H1 (cell line): Measurements from ENCODE around the gene HOOK1. TPM values are rescaled to one million over a fixed set of nuclear protein-coding genes. Genes with fewer than 3 reads are reported as not detected.

Source experiments
- EP300 ChIP-seq, 2 experiments: IDR thresholded peaks; 1 replicate in 1 of 2; 2 replicates in 1 of 2; pipeline ENCODE4 v1.6.1; 2011 to 2012; ENCODE audit warnings: low read depth in 2 of 2, low read length in 2 of 2, mild to moderate bottlenecking in 2 of 2, borderline replicate concordance in 1 of 2, inconsistent platforms in 1 of 2, moderate library complexity in 1 of 2
- HDAC2 ChIP-seq, 2 experiments: fragments of 300-600 bp in 1 of 2; sonication (generic) in 1 of 2; IDR thresholded peaks; 2 replicates each; pipeline ENCODE4 v1.6.1; 2011 to 2012; ENCODE audit warnings: low read depth in 2 of 2, low read length in 2 of 2, mild to moderate bottlenecking in 2 of 2, moderate library complexity in 2 of 2, borderline replicate concordance in 1 of 2, inconsistent platforms in 1 of 2
- polyA plus RNA-seq, 7 experiments: library from polyadenylated mRNA; depleted of rRNA in 3 of 7; stranded (reverse) in 5 of 7; unstranded in 2 of 7; fragments of >200 nt in 5 of 7; fragments of 200-250 nt in 2 of 7; gene quantifications; 1 replicate in 5 of 7; 2 replicates in 1 of 7; 4 replicates in 1 of 7; pipeline versions ENCODE4 v1.2.1 to v1.2.3, GENCODE V29; 2011 to 2013; ENCODE audit warnings: missing spikeins in 2 of 7, mixed read lengths in 2 of 7
- total RNA-seq: library from RNA; stranded (reverse); fragmentation: NEBNext Ultra II Directional; extraction: Animal tissue kit (Norgen Biotek cat#: 25700); gene quantifications from 2 replicates; pipeline ENCODE4 v1.2.1, GENCODE V29; 2021
- TF ChIP-seq, protein P1 (sequence below): fragments of 300-600 bp; sonication (generic); IDR thresholded peaks from 2 replicates; pipeline ENCODE4 v1.7.1; 2012; ENCODE audit warnings: low read length, moderate library complexity, mild to moderate bottlenecking, inconsistent platforms; ENCODE audit not compliant: insufficient replicate concordance

Gene HOOK1
- total and polyA plus RNA-seq, 2 of the 8 experiments (the other 6 are each of a cell fraction or from before 2014, with no cell fraction given), result 5.6 to 34.5 TPM

DNA sequence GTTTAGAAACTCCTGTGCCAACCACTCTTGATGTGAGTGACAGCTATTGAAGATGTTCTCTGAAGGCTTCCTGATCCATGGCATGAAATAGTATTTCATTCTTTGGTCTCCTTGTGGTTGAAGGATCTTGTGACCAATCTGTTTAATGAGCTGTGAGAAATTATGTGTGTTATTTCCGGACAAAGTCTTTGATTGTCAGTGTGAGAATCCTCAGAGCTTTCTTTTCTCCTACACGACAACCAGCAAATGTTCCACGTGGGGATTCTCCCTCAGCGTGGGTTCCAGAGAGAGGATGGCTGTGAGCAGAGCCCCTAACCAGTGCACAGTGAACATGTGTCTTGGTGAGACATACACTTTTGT lies 45.0 kb upstream of the HOOK1 start (continued):
- TF ChIP-seq, protein P1, sequence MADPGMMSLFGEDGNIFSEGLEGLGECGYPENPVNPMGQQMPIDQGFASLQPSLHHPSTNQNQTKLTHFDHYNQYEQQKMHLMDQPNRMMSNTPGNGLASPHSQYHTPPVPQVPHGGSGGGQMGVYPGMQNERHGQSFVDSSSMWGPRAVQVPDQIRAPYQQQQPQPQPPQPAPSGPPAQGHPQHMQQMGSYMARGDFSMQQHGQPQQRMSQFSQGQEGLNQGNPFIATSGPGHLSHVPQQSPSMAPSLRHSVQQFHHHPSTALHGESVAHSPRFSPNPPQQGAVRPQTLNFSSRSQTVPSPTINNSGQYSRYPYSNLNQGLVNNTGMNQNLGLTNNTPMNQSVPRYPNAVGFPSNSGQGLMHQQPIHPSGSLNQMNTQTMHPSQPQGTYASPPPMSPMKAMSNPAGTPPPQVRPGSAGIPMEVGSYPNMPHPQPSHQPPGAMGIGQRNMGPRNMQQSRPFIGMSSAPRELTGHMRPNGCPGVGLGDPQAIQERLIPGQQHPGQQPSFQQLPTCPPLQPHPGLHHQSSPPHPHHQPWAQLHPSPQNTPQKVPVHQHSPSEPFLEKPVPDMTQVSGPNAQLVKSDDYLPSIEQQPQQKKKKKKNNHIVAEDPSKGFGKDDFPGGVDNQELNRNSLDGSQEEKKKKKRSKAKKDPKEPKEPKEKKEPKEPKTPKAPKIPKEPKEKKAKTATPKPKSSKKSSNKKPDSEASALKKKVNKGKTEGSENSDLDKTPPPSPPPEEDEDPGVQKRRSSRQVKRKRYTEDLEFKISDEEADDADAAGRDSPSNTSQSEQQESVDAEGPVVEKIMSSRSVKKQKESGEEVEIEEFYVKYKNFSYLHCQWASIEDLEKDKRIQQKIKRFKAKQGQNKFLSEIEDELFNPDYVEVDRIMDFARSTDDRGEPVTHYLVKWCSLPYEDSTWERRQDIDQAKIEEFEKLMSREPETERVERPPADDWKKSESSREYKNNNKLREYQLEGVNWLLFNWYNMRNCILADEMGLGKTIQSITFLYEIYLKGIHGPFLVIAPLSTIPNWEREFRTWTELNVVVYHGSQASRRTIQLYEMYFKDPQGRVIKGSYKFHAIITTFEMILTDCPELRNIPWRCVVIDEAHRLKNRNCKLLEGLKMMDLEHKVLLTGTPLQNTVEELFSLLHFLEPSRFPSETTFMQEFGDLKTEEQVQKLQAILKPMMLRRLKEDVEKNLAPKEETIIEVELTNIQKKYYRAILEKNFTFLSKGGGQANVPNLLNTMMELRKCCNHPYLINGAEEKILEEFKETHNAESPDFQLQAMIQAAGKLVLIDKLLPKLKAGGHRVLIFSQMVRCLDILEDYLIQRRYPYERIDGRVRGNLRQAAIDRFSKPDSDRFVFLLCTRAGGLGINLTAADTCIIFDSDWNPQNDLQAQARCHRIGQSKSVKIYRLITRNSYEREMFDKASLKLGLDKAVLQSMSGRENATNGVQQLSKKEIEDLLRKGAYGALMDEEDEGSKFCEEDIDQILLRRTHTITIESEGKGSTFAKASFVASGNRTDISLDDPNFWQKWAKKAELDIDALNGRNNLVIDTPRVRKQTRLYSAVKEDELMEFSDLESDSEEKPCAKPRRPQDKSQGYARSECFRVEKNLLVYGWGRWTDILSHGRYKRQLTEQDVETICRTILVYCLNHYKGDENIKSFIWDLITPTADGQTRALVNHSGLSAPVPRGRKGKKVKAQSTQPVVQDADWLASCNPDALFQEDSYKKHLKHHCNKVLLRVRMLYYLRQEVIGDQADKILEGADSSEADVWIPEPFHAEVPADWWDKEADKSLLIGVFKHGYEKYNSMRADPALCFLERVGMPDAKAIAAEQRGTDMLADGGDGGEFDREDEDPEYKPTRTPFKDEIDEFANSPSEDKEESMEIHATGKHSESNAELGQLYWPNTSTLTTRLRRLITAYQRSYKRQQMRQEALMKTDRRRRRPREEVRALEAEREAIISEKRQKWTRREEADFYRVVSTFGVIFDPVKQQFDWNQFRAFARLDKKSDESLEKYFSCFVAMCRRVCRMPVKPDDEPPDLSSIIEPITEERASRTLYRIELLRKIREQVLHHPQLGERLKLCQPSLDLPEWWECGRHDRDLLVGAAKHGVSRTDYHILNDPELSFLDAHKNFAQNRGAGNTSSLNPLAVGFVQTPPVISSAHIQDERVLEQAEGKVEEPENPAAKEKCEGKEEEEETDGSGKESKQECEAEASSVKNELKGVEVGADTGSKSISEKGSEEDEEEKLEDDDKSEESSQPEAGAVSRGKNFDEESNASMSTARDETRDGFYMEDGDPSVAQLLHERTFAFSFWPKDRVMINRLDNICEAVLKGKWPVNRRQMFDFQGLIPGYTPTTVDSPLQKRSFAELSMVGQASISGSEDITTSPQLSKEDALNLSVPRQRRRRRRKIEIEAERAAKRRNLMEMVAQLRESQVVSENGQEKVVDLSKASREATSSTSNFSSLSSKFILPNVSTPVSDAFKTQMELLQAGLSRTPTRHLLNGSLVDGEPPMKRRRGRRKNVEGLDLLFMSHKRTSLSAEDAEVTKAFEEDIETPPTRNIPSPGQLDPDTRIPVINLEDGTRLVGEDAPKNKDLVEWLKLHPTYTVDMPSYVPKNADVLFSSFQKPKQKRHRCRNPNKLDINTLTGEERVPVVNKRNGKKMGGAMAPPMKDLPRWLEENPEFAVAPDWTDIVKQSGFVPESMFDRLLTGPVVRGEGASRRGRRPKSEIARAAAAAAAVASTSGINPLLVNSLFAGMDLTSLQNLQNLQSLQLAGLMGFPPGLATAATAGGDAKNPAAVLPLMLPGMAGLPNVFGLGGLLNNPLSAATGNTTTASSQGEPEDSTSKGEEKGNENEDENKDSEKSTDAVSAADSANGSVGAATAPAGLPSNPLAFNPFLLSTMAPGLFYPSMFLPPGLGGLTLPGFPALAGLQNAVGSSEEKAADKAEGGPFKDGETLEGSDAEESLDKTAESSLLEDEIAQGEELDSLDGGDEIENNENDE, result no peak
- TF ChIP-seq HDAC2 (IDR thresholded peaks at IDR 0.05; ENCODE audit: borderline replicate concordance in 1 of 2, low read depth in 2 of 2, low read length in 2 of 2) (no peak), EP300 (IDR thresholded peaks at IDR 0.05; ENCODE audit: borderline replicate concordance in 1 of 2, low read depth in 2 of 2, low read length in 2 of 2) (no peak)
